ENCODE measurements around the gene HAUS6.
"Not testable (repeated sequence)": the region's sequence is repeated elsewhere in the genome, so short reads cannot be mapped to it uniquely, and the experiment has no call there.

Gene HAUS6

GRCh38 chr9:19113964-19114679, 11.4 kb upstream of the HAUS6 start:
- CTCF ChIA-PET: interaction anchor here (0.7 kb wide), 1 partner anchor 333 kb away, joined by 5 read pairs; no protein-coding TSS in a partner anchor
- no peak for DNase-seq (ENCODE audit: extremely low spot score)
- TF ChIP-seq SP1 (IDR thresholded peaks at IDR 0.05) (no peak), SUZ12 (IDR thresholded peaks at IDR 0.05) (no peak), ELF4 (IDR thresholded peaks at IDR 0.05) (no peak)
- POLR2A ChIA-PET: no interaction called here

- not testable (repeated sequence) for DNase-seq (ENCODE audit: extremely low spot score)
- ChIA-PET CTCF (interaction anchor here (0.7 kb wide), 1 partner anchor 334 kb away, joined by 5 read pairs; no protein-coding TSS in a partner anchor), POLR2A (interaction anchor here (1.5 kb wide), 1 partner anchor 11 kb away, joined by 4 read pairs; no protein-coding TSS in a partner anchor)
These were observed 10.4 kb upstream of the HAUS6 start for GRCh38 chr9:19113064-19113611.

GRCh38 chr9:19108038-19108437, 5.3 kb upstream of the HAUS6 start:
- CTCF ChIA-PET: no interaction called here
- no peak for DNase-seq (ENCODE audit: extremely low spot score)
- TF ChIP-seq SUZ12 (IDR thresholded peaks at IDR 0.05) (no peak), L3MBTL2 (conservative IDR thresholded peaks at IDR 0.05) (0 out of 2 replicates have a peak, but pooled peaks have one; percentile 25), FOXA1 (IDR thresholded peaks at IDR 0.05) (no peak), LEF1 (IDR thresholded peaks at IDR 0.05; ENCODE audit: borderline replicate concordance) (no peak)
- POLR2A ChIA-PET: no interaction called here

GRCh38 chr9:19104515-19105282, 2.0 kb upstream of the HAUS6 start:
- POLR2A ChIA-PET: interaction anchor here (1.2 kb wide), 1 partner anchor 11 kb away, joined by 3 read pairs; no protein-coding TSS in a partner anchor
- TF ChIP-seq FOXK2 (IDR thresholded peaks at IDR 0.05): no peak
- TF ChIP-seq ZNF384 (IDR thresholded peaks at IDR 0.05): no peak
- TF ChIP-seq FOXA1 (IDR thresholded peaks at IDR 0.05): no peak
- no peak for TF ChIP-seq ARNT (IDR thresholded peaks at IDR 0.05)
- no peak for TF ChIP-seq LEF1 (IDR thresholded peaks at IDR 0.05; ENCODE audit: borderline replicate concordance)
- TF ChIP-seq SP1 (IDR thresholded peaks at IDR 0.05): no peak
- TF ChIP-seq TARDBP (IDR thresholded peaks at IDR 0.05): no peak
- TF ChIP-seq SUZ12 (IDR thresholded peaks at IDR 0.05): no peak
- no peak for TF ChIP-seq L3MBTL2 (conservative IDR thresholded peaks at IDR 0.05)
- no peak for TF ChIP-seq ELF4 (IDR thresholded peaks at IDR 0.05)
- no peak for TF ChIP-seq NFRKB (IDR thresholded peaks at IDR 0.05)
- TF ChIP-seq CTBP1 (IDR thresholded peaks at IDR 0.05; ENCODE audit: borderline replicate concordance): no peak
- no peak for TF ChIP-seq BHLHE40 (IDR thresholded peaks at IDR 0.05; ENCODE audit: borderline replicate concordance)
- TF ChIP-seq HDGF (IDR thresholded peaks at IDR 0.05; ENCODE audit: borderline replicate concordance): no peak
- TF ChIP-seq FOXM1 (IDR thresholded peaks at IDR 0.05; ENCODE audit: borderline replicate concordance): no peak
- TF ChIP-seq PKNOX1 (IDR thresholded peaks at IDR 0.05): no peak
- CTCF ChIA-PET: interaction anchor here (1.2 kb wide), 1 partner anchor 360 kb away, joined by 3 read pairs; no protein-coding TSS in a partner anchor
- no peak for DNase-seq (ENCODE audit: extremely low spot score)

GRCh38 chr9:19102181-19102630, 498 bp downstream of the HAUS6 start:
- CTCF ChIA-PET: no interaction called here
- POLR2A ChIA-PET: interaction anchor here (1.4 kb wide), 1 partner anchor 10 kb away, joined by 4 read pairs; no protein-coding TSS in a partner anchor
- peak; percentile 56 for DNase-seq (ENCODE audit: extremely low spot score)
- TF ChIP-seq NFRKB (IDR thresholded peaks at IDR 0.05): no peak
- TF ChIP-seq PKNOX1 (IDR thresholded peaks at IDR 0.05): peak; percentile 66

- no peak for DNase-seq (ENCODE audit: extremely low spot score)
- no peak for TF ChIP-seq ZNF384 (IDR thresholded peaks at IDR 0.05)
- no peak for TF ChIP-seq CTBP1 (IDR thresholded peaks at IDR 0.05; ENCODE audit: borderline replicate concordance)
- TF ChIP-seq L3MBTL2 (conservative IDR thresholded peaks at IDR 0.05): no peak
- TF ChIP-seq LEF1 (IDR thresholded peaks at IDR 0.05; ENCODE audit: borderline replicate concordance): no peak
- TF ChIP-seq SP1 (IDR thresholded peaks at IDR 0.05): no peak
- no peak for TF ChIP-seq ARNT (IDR thresholded peaks at IDR 0.05)
- no peak for TF ChIP-seq NFRKB (IDR thresholded peaks at IDR 0.05)
- no peak for TF ChIP-seq TARDBP (IDR thresholded peaks at IDR 0.05)
- TF ChIP-seq FOXM1 (IDR thresholded peaks at IDR 0.05; ENCODE audit: borderline replicate concordance): no peak
- TF ChIP-seq HDGF (IDR thresholded peaks at IDR 0.05; ENCODE audit: borderline replicate concordance): no peak
- POLR2A ChIA-PET: interaction anchor here (1.4 kb wide), 1 partner anchor 11 kb away, joined by 4 read pairs; no protein-coding TSS in a partner anchor
- CTCF ChIA-PET: no interaction called here
These were observed 1.5 kb downstream of the HAUS6 start for GRCh38 chr9:19101203-19101602.

- POLR2A ChIA-PET; CTCF ChIA-PET; DNase-seq (ENCODE audit: extremely low spot score): not testable (repeated sequence)
These were observed 5.3 kb downstream of the HAUS6 start for GRCh38 chr9:19097431-19097830.

Measured in HEK293T (cell line).